GM08714 (cell line): ENCODE measurements around the gene TOLLIP.

Experiments used
- H3K4me3 ChIP-seq: fragments of 200-500 bp; sonication (Bioruptor generic); 2 replicates; pipeline ENCODE4 v1.5.1; 2014; ENCODE audit warnings: mild to moderate bottlenecking, low read length, inconsistent platforms
- ZNF274 ChIP-seq: IDR thresholded peaks from 2 replicates; pipeline ENCODE4 v1.6.1; 2012; ENCODE audit warnings: mild to moderate bottlenecking, low read depth, low read length

TOLLIP gene

GRCh38 chr11:1280116-1281035 lies 29.1 kb downstream of the TOLLIP start:
- no peak overlapping the region for H3K4me3 ChIP-seq
- no peak for TF ChIP-seq ZNF274

- no peak overlapping the region for H3K4me3 ChIP-seq
- no peak for TF ChIP-seq ZNF274
Measured at GRCh38 chr11:1279674-1280055, 29.8 kb downstream of the TOLLIP start.

DNA sequence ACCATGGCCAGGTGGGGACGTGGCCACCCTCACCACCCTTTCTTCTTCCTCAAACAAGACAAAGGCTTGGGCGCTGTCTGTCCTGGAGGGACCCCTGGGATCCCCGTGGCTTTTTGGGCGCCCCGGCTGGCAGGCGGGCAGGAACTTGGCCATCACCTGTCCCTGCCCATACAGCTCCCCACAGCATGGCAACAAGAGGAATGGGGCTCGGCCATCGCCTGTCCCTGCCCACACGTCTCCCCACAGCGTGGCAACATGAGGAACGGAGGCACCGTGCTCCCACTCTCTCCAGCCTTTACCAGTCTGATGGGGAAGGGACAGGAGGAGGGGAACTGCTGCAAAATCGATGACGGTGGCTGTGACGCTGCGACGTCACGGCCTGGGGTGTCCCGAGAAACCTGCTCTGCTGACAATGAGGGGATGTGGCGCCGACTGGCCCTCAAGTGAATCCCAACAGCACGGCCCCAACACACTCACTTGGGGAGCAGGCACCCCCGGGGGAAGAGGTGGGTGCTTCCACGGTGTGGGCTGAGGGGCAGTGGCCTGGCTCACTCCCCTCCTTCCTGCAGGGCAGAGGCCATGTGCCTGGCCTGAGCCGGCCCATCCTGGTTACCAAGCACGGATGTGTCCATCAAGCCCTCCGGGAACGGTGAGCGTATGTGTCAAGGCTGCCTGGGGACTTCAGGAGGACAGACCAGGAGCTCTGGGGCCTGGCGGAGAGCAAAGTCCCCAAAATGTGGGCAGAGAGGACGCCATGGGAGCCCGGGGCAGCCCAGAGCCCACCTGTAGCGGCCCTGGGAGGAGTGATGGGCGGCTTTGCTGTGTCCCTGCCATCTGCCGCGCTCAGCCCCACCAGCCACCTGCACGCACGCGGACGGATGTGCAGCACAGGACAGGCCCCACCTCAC lies 30.4 kb downstream of the TOLLIP start:
- H3K4me3 ChIP-seq, result no peak overlapping the region
- no peak for TF ChIP-seq ZNF274

DNA sequence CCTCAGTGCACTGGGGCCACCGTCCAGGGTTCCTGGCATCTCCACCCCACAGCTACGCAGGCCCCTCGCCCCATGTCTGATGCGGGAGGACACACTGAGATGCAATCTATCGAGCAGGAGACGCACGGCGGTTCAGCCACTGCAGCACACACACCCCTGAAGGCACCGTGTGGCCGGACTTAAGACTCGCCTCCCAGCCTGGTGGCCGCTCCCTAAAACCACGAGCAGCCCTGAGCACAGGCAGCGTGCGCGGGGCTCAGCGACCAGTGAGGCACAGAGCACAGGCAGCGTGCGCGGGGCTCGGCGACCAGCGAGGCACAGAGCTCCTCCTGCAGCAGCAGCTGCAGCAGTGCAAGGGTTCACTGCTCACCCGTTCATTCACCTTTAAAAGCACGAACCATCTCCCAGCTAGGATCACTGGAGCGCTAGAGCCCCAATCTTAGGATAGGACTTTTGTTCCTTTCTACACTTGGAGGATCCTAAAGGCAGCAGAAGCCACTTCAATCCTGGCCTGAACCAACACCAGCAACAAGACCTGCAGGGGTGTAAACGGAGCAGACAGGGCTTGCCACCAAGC lies 31.4 kb downstream of the TOLLIP start:
- no peak overlapping the region for H3K4me3 ChIP-seq

GRCh38 chr11:1276866-1277615 lies 32.4 kb downstream of the TOLLIP start:
- TF ChIP-seq ZNF274, result no peak
- H3K4me3 ChIP-seq, result no peak overlapping the region

More for the DNA sequence above, 31.4 kb downstream of the TOLLIP start:
- no peak for TF ChIP-seq ZNF274

GRCh38 chr11:1276041-1276790 lies 33.2 kb downstream of the TOLLIP start:
- H3K4me3 ChIP-seq, result no peak overlapping the region
- TF ChIP-seq ZNF274, result no peak

DNA sequence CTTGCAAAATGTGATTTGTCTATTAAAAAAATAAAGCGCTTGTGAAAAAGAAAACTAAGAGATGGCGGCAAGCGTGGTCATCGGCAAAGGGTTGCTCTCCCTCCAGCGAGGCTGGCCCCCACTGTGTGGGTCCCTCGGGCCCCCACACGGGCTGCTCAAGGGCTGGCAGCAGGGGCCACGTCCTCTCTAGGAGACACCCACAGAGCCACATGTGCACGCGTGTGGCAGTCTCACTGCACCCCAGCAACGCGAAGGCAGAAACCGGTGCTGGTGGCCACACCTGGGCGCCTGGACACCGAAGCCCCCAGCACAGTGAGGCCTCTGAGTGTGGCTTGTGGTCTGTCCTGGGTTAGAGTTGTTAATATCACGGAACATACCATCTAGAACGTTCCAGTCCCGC lies 34.4 kb downstream of the TOLLIP start:
- no peak overlapping the region for H3K4me3 ChIP-seq
- no peak for TF ChIP-seq ZNF274

DNA sequence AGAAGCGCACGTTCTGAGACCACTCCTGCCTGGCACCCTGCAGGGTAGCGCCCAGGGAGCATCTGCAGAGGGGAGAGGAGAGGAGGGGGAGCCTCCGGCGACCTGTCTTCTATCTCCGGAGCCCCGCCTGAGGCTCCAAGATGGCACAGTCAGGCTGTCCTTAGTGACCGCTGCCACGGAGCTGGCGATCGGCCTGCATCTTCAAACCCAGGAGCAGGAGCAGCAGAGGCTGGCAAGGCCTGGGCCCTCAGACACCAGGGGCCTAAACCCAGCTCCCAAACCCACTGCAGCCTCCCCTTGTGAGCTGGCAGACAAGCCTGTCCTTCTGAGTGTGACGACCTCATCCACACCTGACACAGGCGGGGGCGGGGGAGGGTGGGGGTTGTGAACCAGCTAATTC lies 34.9 kb downstream of the TOLLIP start:
- no peak overlapping the region for H3K4me3 ChIP-seq
- TF ChIP-seq ZNF274, result no peak

DNA sequence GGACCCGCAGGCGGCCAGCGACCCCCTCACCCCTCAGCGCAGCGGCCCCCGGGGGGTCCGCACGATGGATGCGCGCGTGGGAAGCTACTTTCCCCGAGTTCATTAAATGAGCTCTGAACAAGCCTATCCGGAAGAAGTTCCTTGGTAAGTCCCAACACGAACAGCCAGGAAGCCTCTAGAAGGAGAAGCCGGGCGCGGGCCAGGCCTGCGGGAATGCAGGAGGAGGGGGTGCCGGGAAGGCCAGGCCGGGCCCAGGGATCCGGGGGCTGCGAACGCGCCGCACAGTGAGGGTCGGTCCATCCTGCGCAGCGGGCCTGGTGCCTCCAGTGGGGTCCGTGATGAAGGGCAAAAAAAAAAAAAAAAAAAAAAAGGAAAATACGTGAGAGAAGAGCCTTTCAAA lies 36.9 kb downstream of the TOLLIP start:
- TF ChIP-seq ZNF274, result no peak
- H3K4me3 ChIP-seq, result no peak overlapping the region

- no peak for TF ChIP-seq ZNF274
- no peak overlapping the region for H3K4me3 ChIP-seq
Measured at GRCh38 chr11:1271927-1272326, 37.5 kb downstream of the TOLLIP start.

- no peak for TF ChIP-seq ZNF274
- no peak overlapping the region for H3K4me3 ChIP-seq
Measured at GRCh38 chr11:1271406-1271805, 38.0 kb downstream of the TOLLIP start.

GRCh38 chr11:1271002-1271401 lies 38.4 kb downstream of the TOLLIP start:
- H3K4me3 ChIP-seq, result no peak overlapping the region
- no peak for TF ChIP-seq ZNF274

- no peak overlapping the region for H3K4me3 ChIP-seq
- no peak for TF ChIP-seq ZNF274
Measured at GRCh38 chr11:1270476-1270875, 39.0 kb downstream of the TOLLIP start.

DNA sequence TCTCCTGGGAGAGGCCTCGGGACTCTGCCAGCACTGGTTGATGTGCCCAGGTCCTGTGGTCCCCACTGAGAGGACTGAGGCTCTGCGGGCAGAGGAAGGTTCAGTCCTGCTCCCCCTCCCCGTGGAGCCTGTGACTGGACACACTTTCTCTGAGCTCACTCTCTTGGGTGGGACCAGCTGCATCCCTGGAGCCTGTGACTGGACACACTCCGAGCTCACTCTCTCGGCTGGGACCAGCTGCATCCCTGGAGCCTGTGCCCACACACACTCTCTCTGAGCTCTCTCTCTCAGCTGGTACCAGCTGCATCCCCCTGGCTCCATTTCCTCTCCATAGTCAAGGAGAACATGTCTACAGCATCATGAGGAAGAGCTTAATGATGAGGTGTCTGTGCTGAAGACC lies 39.5 kb downstream of the TOLLIP start:
- no peak overlapping the region for H3K4me3 ChIP-seq
- TF ChIP-seq ZNF274, result no peak
